SK-N-MC (cell line): ENCODE data around the gene SLC43A3.

Experiments used
- EZH2 ChIP-seq: fragments of 200-600 bp; sonication (generic); IDR thresholded peaks from one replicate; pipeline ENCODE4 v1.6.1; 2017; ENCODE audit warnings: antibody characterized with exemption
- FOXP2 ChIP-seq: optimal IDR thresholded peaks from 2 replicates; pipeline ENCODE3; 2011; ENCODE audit warnings: mild to moderate bottlenecking, moderate library complexity; ENCODE audit not compliant: insufficient read depth; ENCODE audit errors: extremely low read length, control extremely low read depth

DNA sequence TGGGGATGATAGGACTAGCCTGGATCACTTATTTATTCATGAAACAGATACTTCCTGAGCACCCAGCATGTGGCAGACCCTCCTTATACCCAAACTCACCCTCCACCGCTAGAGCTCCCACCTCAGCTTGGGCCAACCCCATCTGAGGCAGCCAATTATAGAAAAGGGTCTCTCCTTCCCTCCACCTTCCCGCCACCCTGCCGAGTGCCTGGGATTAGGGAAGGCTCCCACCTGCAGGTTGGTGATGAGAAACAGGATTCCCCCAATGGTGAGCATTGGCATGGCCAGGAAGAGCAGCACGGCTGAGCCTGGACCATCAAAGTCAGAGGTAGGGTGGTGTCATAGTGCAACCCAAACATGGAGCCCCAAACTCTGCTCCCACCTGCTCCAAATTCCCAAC, 5.9 kb downstream of the SLC43A3 start:
- TF ChIP-seq FOXP2 = no peak
- no peak for TF ChIP-seq EZH2
